ENCODE results near the gene DDB1. TPM values are rescaled to one million over a fixed set of nuclear protein-coding genes. Genes with fewer than 3 reads are reported as not detected.

The DDB1 gene
- total and polyA plus RNA-seq, 9 of the 15 experiments (the other 6 are each of a cell fraction or from before 2014, with no cell fraction given), result 172 to 361 (median 266) TPM

GRCh38 chr11:61354208-61354607 lies 21.3 kb upstream of the DDB1 start:
- Histone ChIP-seq H3K9me3 (replicated peaks; ENCODE audit: control insufficient read depth, insufficient read depth, low read depth, low read length) (no peaks in the 10 kb centered on the region), H3K27ac (ENCODE audit: extremely low read depth, low read depth, low read length) (peak overlapping the region; percentile 41; the same call in 2 of the 3 replicates), H4K20me1 (replicated peaks; ENCODE audit: control insufficient read depth, insufficient read depth, low read length) (no peaks in the 10 kb centered on the region), H3K9me1 (ENCODE audit: control insufficient read depth, insufficient read depth, low read length) (peaks cover 3% of the 10 kb centered on the region), H3K79me2 (ENCODE audit: control insufficient read depth, insufficient read depth, low read length) (peaks cover 2% of the 10 kb centered on the region; the same call in 2 of the 3 replicates), H3K4me3 (no peak overlapping the region), H2AFZ (ENCODE audit: low read depth, low read length) (no peak overlapping the region; the same call in 1 of the 2 replicates), H3K4me1 (replicated peaks in 1 of 2; ENCODE audit: control insufficient read depth in 2 of 2, insufficient read depth in 2 of 2, low read length in 2 of 2) (peaks cover 26 to 29% of the 10 kb centered on the region in 2 experiments), H3K4me2 (ENCODE audit: insufficient read depth, low read length) (no peak overlapping the region; the same call in 1 of the 2 replicates), H3K27me3 (ENCODE audit: control insufficient read depth in 2 of 2, insufficient read depth in 2 of 2, low read length in 2 of 2) (no peaks in the 10 kb centered on the region), H3K36me3 (ENCODE audit: control insufficient read depth, insufficient read depth, low read length) (peaks cover 53% of the 10 kb centered on the region; the same call in 2 of the 3 replicates), H3K9ac (ENCODE audit: insufficient read depth in 1 of 2, low read depth in 2 of 2, low read length in 2 of 2) (peak overlapping the region in 1 of 2 experiments; percentile 89; a peak in 1 of 4 replicates)
- ChIA-PET CTCF (ENCODE audit: low intra/inter-chr PET ratio) (no interaction called here), POLR2A (interaction anchor here (0.6 to 2.5 kb wide), 6 partner anchors 9 to 1160 kb away, joined by 3 to 8 read pairs (median 3); no protein-coding TSS in a partner anchor)
- DNase-seq (ENCODE audit: extremely low read depth in 1 of 4, low spot score in 3 of 4) (no peak), FAIRE-seq (no peak), ATAC-seq (no peak)
- WGBS (ENCODE audit: insufficient coverage, low coverage, missing lambda C conversion rate), result 63% methylated on average over 2 of the region's 2 CpGs
- in situ Hi-C loops (cut with MboI), result no loop called here
- TF ChIP-seq ZNF121 (CRISPR knock-in tag; conservative IDR thresholded peaks at IDR 0.05), result peak; percentile 88
- no peak for TF ChIP-seq KLF10 (CRISPR knock-in tag; IDR thresholded peaks at IDR 0.05)
- TF ChIP-seq GTF3C2 (IDR thresholded peaks at IDR 0.05; ENCODE audit: borderline replicate concordance, extremely low read depth, insufficient read length), result no peak
- no peak for TF ChIP-seq ZFP36 (IDR thresholded peaks at IDR 0.05; ENCODE audit: low read depth, low read length, partially characterized antibody)
- TF ChIP-seq FOSL1 (tag; conservative IDR thresholded peaks at IDR 0.05), result peak; percentile 46; the same call in 1 of the 2 replicates
- peak; percentile 29; the same call in 1 of the 2 replicates for TF ChIP-seq BCOR (IDR thresholded peaks at IDR 0.05)
- peak; percentile 36 for TF ChIP-seq RBM25 (IDR thresholded peaks at IDR 0.05; ENCODE audit: low read depth, low read length, severe bottlenecking)
- 0 out of 4 replicates have a peak, but pooled peaks of 1 of the 2 experiments have one; percentile 7 for TF ChIP-seq KDM1A (IDR thresholded peaks at IDR 0.05)
- intact Hi-C loops (cut with micrococcal nuclease), result no loop called here
- BruUV-seq (replicated peaks), result no TSS peak
